HUES48 (cell line): ENCODE results near the gene TSPOAP1.

ENCODE experiments used
- H3K27ac ChIP-seq: one replicate; pipeline ENCODE4 v1.7.0; 2013; ENCODE audit warnings: low read depth, low read length, inconsistent platforms
- H3K27me3 ChIP-seq: 2 replicates; pipeline ENCODE4 v1.6.1; 2013; ENCODE audit warnings: mild to moderate bottlenecking, low read length; ENCODE audit not compliant: control insufficient read depth, insufficient read depth
- H3K36me3 ChIP-seq: 2 replicates; pipeline ENCODE4 v1.6.1; 2013; ENCODE audit warnings: low read length; ENCODE audit not compliant: control insufficient read depth, insufficient read depth
- H3K4me1 ChIP-seq: 2 replicates; pipeline ENCODE4 v1.6.1; 2013; ENCODE audit warnings: mild to moderate bottlenecking, low read length; ENCODE audit not compliant: control insufficient read depth, insufficient read depth
- H3K4me3 ChIP-seq: 2 replicates; pipeline ENCODE4 v1.5.1; 2013; ENCODE audit warnings: mild to moderate bottlenecking, low read depth, low read length
- H3K9ac ChIP-seq: 2 replicates; pipeline ENCODE4 v1.6.1; 2013; ENCODE audit warnings: mild to moderate bottlenecking, low read depth, low read length, moderate library complexity
- H3K9me3 ChIP-seq: 2 replicates; pipeline ENCODE4 v1.6.1; 2013; ENCODE audit warnings: low read length; ENCODE audit not compliant: control insufficient read depth, insufficient read depth

TSPOAP1 gene

DNA sequence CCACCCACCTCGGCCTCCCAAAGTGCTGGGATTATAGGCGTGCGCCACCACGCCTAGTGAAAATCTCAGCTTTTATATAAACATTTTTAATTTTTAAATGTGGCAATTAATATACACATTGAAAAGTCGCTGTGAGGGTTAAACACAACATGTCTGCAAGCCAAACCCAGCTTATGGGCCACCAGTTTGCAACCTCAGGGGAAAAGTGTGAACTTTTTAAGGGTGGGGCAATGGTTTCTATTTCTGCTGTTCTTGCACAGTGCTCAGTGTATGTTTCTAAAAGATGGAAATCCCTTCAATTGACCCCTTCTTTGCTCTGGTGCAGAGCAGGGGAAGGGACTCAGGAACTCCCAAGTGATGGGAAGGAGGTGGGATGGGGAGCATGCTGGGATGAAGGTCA lies 41.7 kb upstream of the TSPOAP1 start:
- Histone ChIP-seq H3K27ac (no peak overlapping the region), H3K36me3 (no peaks in the 10 kb centered on the region), H3K4me1 (no peaks in the 10 kb centered on the region), H3K27me3 (no peaks in the 10 kb centered on the region), H3K9ac (no peak overlapping the region), H3K4me3 (no peak overlapping the region), H3K9me3 (no peaks in the 10 kb centered on the region)

DNA sequence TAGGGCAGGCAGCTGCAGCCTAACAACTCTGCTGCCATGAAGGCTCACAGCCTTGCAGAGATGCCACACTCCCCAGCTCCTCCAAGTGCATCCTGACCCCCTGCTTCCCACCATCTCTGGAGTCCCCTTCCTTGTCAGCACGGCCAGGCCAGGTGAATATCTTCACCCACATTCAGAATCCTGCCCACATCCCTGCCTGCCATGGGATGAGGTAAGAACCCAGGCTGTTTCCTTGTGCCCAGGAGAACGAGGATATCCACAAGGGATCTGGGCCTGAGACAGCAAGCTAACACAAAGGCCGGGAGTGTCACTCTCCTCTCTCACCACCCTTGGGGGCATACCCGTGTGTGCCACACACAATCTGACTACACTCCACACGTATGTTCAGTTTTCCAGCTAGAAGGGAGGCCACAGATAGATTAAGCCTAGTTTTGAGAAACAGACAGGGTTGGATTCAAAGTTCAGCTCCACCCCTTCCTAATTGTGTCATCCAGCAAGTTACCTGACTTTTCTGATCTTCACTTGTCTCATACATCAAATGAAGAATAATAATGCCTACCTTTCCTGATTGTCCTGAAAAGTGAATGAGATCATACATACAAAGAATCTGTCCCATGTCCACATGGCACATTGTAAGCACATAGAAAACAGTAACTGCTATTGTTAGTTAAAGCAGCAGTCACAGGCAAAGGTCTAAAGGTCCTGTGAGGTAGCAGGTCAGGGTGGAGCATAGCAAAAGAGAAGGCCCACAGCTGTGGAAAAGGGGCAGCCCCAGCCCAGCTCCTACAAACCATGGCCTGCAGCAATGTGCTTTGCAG lies 40.8 kb upstream of the TSPOAP1 start:
- H3K36me3 ChIP-seq = no peaks in the 10 kb centered on the region
- no peak overlapping the region for H3K9ac ChIP-seq
- no peaks in the 10 kb centered on the region for H3K9me3 ChIP-seq
- no peak overlapping the region for H3K27ac ChIP-seq
- H3K27me3 ChIP-seq = no peaks in the 10 kb centered on the region
- no peaks in the 10 kb centered on the region; the same call in 1 of the 2 replicates for H3K4me1 ChIP-seq
- H3K4me3 ChIP-seq = no peak overlapping the region

DNA sequence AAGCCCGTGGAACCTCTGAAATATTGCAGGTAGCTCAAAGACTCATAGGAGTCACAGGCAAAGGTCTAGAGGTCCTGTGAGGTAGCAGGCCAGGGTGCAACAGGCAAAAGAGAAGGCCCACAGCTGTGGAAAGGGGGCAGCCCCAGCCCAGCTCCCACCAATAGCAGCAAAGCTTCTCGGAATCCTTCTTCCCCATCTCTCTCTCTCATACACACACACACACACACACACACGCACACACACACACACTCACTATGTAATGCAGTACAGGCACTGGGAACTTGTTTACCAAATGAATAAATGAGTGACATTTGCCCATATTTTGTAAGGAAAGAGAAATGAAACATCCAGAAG lies 40.2 kb upstream of the TSPOAP1 start:
- H3K4me3 ChIP-seq = no peak overlapping the region
- no peaks in the 10 kb centered on the region for H3K27me3 ChIP-seq
- H3K27ac ChIP-seq = no peak overlapping the region
- no peaks in the 10 kb centered on the region; the same call in 1 of the 2 replicates for H3K4me1 ChIP-seq
- H3K36me3 ChIP-seq = no peaks in the 10 kb centered on the region
- H3K9ac ChIP-seq = no peak overlapping the region
- no peaks in the 10 kb centered on the region for H3K9me3 ChIP-seq

- Histone ChIP-seq H3K4me3 (no peak overlapping the region), H3K9me3 (no peaks in the 10 kb centered on the region), H3K9ac (no peak overlapping the region), H3K27ac (no peak overlapping the region), H3K36me3 (no peaks in the 10 kb centered on the region), H3K27me3 (no peaks in the 10 kb centered on the region), H3K4me1 (no peaks in the 10 kb centered on the region; the same call in 1 of the 2 replicates)
These were observed 38.9 kb upstream of the TSPOAP1 start for GRCh38 chr17:58367461-58367860.

DNA sequence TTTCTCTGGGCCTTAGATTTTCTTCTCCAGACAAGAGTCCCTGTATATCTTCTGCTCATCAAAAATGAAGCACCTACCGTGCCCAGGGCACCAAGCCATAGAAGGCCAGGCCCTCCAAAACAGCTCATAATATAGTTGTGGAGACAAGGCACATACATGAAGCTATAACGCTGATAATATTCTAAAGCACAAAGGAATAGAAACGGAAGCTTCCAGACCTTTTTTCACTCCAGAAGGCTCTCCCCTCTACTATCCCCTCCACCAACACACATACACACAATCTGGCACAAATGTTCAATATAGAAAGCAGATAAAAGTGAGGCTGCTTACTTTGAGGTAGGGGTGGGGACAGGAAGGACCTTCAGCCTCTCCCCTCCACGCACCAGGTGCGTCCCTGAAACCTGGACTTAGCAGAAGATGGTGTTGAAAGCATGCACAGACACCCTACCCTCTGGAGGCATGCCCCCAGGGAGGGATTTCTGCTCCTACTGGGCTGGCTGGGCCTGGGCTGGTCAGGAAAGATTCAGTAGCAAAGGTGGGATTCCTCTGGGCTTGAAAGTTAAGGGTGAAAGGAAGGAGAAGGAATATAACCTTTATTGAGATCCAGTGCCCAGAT lies 37.5 kb upstream of the TSPOAP1 start:
- Histone ChIP-seq H3K27me3 (no peaks in the 10 kb centered on the region), H3K4me1 (no peaks in the 10 kb centered on the region; the same call in 1 of the 2 replicates), H3K27ac (no peak overlapping the region), H3K36me3 (no peaks in the 10 kb centered on the region), H3K9ac (no peak overlapping the region), H3K9me3 (no peaks in the 10 kb centered on the region), H3K4me3 (no peak overlapping the region)

GRCh38 chr17:58365185-58365979 lies 36.8 kb upstream of the TSPOAP1 start:
- no peaks in the 10 kb centered on the region; the same call in 1 of the 2 replicates for H3K4me1 ChIP-seq
- no peak overlapping the region for H3K9ac ChIP-seq
- no peak overlapping the region for H3K4me3 ChIP-seq
- peak overlapping the region; percentile 59 for H3K27ac ChIP-seq
- no peaks in the 10 kb centered on the region for H3K27me3 ChIP-seq
- no peaks in the 10 kb centered on the region for H3K36me3 ChIP-seq
- H3K9me3 ChIP-seq = no peaks in the 10 kb centered on the region

GRCh38 chr17:58364270-58364942 lies 35.8 kb upstream of the TSPOAP1 start:
- H3K4me3 ChIP-seq = no peak overlapping the region
- H3K36me3 ChIP-seq = no peaks in the 10 kb centered on the region
- no peaks in the 10 kb centered on the region for H3K9me3 ChIP-seq
- H3K4me1 ChIP-seq = no peaks in the 10 kb centered on the region; the same call in 1 of the 2 replicates
- no peaks in the 10 kb centered on the region for H3K27me3 ChIP-seq
- no peak overlapping the region for H3K9ac ChIP-seq
- H3K27ac ChIP-seq = peak overlapping the region; percentile 59

GRCh38 chr17:58363457-58364185 lies 35.0 kb upstream of the TSPOAP1 start:
- H3K4me3 ChIP-seq = no peak overlapping the region
- no peaks in the 10 kb centered on the region for H3K9me3 ChIP-seq
- H3K9ac ChIP-seq = no peak overlapping the region
- no peaks in the 10 kb centered on the region for H3K27me3 ChIP-seq
- H3K36me3 ChIP-seq = no peaks in the 10 kb centered on the region
- H3K27ac ChIP-seq = no peak overlapping the region
- no peaks in the 10 kb centered on the region; the same call in 1 of the 2 replicates for H3K4me1 ChIP-seq

- Histone ChIP-seq H3K4me3 (no peak overlapping the region), H3K36me3 (no peaks in the 10 kb centered on the region), H3K9ac (no peak overlapping the region), H3K27me3 (no peaks in the 10 kb centered on the region), H3K4me1 (no peaks in the 10 kb centered on the region; the same call in 1 of the 2 replicates), H3K27ac (no peak overlapping the region), H3K9me3 (no peaks in the 10 kb centered on the region)
These were observed 33.9 kb upstream of the TSPOAP1 start for GRCh38 chr17:58362368-58363014.
